Stimulated activated CD8-positive, alpha-beta memory T cell treated with anti-CD3 and anti-CD28 coated beads, Interleukin-4, amount 100 ng/mL, for 24 hours (primary cell): ENCODE measurements around the gene LRP11.
"Not testable (repeated sequence)": the region's sequence is repeated elsewhere in the genome, so short reads cannot be mapped to it uniquely, and the experiment has no call there.

ENCODE experiments used
- DNase-seq: peaks from one replicate; pipeline ENCODE4 v3.0.0-alpha.2; 2020; ENCODE audit warnings: low read depth

LRP11 gene

DNA sequence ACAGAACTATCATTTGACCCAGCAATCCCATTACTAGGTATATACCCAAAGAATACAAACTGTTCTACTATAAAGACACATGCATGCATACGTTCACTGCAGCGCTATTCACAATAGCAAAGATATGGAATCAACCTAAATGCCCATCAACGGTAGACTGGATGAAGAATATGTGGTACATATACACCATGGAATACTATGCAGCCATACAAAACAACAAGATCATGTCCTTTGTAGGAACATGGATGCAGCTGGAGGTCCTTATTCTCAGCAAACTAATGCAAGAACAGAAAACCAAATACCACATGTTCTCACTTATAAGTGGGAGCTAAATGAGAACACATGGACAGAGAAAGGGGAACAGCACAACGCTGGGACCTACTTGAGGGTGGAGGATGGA, 15.8 kb downstream of the LRP11 start:
- DNase-seq: not testable (repeated sequence)

- no peak for DNase-seq
Observed at GRCh38 chr6:149847939-149848267, 16.3 kb downstream of the LRP11 start.

DNA sequence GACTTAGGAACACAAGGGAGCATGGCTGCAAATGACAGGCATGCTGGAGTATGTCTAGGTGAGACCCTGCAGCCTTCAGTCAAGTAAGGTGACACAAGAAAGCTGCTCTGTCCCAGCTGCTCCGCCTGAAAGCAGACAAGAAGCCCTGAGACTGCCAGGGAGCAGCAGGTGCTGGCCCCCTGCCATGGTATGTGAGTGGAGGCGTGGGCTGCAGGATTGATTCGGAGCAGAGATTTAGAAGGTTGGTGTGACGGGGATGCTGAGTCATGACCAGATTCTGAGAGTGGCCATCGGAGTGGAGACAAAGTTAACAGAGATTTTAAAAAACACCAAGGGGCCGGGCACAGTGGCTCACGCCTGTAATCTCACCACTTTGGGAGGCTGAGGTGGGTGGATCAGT, 17.8 kb downstream of the LRP11 start:
- DNase-seq: no peak

DNA sequence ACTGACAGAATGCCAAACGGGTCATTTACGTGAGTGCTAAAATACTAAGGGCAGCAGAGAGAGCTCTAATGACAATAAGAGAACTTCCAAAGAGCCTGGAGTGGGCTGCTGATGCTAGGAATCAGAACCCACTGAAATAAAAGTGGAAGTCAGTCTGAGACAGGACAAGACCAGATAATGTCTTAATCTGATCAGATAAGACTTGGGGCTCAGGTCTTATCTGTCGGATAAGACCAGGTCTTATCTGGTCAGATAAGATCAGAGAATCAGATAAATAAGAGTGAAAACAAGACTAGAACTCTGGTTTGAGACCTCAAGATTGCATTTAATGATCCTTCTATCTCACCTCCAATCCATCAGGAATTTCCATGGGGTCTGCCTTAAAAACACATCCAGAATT, 18.6 kb downstream of the LRP11 start:
- no peak for DNase-seq

DNA sequence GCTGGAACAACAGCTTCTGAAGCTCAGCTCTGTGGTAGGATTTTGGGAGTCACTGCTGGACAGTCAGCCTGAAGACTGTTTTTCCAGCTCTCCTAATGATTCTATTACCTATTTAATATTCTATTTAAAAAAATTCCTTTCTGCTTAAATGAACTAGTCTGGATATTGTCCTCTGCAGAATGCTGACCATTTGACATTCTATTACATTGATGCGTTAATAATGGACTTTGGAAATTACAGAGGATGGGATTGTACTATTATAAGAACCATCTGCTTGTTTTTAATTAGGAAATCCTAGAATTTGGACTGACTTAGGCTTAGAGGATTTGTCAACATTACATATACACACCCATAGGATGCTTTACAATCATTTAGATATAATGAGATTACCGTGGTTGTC, 19.7 kb downstream of the LRP11 start:
- DNase-seq: no peak

GRCh38 chr6:149844036-149844435, 20.1 kb downstream of the LRP11 start:
- not testable (repeated sequence) for DNase-seq

DNA sequence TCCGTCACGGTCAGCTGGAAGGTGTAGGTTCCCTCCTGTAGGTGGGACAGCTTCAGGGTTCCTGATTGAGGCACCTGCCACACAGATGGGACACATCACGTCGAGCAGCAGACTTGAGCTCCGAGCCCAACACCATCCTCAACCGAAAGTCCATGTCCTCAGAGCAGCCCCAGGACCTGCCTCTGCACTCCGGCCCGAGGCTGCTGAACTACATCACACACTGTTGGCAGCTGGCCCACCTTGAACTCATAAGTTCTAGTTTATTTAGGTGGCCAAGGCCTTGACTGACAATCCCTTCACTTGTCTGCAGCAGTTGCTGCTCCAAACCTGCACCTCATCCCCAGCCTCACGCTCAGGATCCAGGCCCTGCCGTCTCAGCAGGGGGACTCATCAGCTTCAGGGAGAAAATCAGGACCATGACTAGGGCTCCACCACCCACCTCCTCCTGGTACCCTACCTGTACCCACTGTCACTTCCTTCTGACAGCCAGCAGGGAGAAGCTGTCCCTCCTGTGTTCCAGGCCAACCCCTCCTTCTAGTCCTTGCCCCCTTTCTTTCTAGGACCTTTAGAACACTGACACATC, 21.0 kb downstream of the LRP11 start:
- DNase-seq: no peak

DNA sequence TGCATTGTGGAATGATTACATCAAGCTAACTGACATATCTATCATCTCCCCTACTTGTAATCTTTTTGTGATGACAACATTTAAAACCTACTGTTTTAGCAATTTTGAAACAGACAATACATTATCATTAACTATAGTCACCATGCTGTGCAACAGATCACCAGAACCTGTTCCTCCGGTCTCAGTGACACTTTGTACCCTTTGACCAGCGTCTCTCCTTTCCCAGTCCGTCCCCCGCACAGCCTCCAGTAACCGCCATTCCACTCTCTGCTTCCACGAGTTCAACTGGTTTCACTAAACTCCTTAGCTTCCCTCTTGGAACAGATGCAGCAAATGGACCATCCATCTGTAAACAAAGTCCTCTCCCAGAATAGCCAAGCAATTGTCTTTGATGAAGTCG, 21.8 kb downstream of the LRP11 start:
- DNase-seq: no peak

DNA sequence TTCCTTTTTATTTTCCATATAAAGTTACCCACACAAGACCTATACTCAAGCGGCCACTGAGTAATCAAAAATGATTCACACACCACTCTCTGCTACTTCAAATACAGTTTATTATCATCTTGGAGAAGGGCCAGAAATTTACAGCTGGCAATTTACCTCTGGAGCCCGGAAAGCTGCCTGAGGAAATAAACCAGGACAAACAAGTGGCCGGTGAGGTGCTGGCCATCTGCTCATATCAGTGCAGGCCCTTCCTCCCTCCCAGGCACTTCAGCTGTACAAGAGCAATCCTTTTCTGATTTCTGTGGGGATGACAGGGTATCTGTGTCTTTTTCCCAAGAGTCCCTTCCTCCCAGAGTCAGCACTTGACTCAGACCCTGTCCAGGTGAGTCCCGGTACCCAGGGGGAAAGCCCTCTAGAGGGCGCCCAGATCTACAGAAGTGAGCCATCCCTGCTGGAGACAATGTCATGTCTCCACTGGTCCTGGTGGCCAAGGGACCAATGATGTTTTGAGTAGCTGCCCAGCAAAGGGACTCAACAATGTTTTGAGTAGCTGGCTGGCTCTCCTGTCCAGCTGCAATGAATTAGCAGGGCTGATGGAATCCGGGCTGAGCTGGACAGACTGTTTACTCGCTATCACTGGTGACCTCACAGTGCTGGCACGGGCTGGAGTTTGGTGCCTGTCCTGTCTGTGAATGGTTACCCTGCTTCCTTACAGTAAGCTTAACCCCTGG, 23.6 kb downstream of the LRP11 start:
- peak; percentile 22 for DNase-seq

- peak; percentile 44 for DNase-seq
Observed at GRCh38 chr6:149834513-149835481, 29.4 kb downstream of the LRP11 start.

DNA sequence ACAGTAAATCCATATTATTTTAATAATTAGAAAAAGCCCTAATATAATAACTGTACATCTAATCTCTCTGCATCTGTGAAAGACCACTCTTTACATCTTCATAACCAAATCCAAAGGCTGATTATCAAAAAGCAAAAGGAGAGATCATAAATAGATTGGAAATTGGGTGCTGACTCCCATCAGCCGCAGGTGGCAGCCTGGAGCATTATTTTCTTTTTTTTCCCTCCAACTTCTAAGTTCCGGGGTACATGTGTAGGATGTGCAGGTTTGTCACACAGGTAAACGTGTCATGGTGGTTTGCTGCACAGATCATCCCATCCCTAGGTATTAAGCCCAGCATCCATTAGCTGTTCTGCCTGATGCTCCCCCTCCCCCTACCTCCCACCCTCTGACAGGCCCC, 30.5 kb downstream of the LRP11 start:
- DNase-seq: no peak

GRCh38 chr6:149831308-149831820, 32.8 kb downstream of the LRP11 start:
- DNase-seq: no peak

- DNase-seq: no peak
Observed at GRCh38 chr6:149830731-149831307, 33.3 kb downstream of the LRP11 start.

- no peak for DNase-seq
Observed at GRCh38 chr6:149825292-149825691, 38.9 kb downstream of the LRP11 start.

- DNase-seq: no peak
Observed at GRCh38 chr6:149823013-149823412, 41.1 kb downstream of the LRP11 start.

DNA sequence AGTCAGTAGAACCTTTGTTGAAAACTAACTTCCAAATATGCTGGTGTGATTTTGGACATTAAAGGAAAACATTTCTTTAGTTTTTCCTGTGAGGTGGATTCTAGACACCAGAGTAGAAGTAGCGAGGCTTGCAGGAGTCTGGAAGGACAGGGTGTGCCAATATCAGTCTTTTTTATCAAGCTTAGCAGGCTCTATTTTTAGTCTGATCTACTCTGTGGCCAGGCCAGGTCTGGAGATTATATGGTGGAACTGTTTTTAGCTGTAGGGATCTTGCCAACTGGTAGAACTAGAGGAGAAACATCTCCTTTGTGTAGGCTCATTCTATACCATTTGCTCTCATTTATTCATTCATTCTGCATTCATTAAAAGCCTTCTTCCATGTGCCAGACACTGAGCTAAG, 42.7 kb downstream of the LRP11 start:
- DNase-seq: no peak

- no peak for DNase-seq
Observed at GRCh38 chr6:149820506-149820905, 43.7 kb downstream of the LRP11 start.

DNA sequence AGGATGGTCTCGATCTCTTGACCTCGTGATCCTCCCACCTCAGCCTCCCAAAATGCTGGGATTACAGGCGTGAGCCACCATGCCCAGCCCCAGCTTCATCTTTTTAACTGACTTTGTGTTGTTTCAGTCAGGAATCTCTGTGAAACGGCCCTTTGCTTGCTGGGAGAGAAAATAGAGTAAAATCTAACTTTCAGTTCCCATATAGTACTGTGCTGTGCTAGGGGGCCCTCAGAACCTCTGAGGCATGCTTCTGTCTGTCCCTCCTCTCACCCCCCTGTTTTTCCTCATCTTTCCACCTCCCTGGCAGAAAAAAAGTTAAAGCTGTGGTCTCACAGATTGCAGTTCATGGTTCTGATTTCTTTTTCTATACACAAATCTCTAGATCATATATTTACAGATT, 48.4 kb downstream of the LRP11 start:
- no peak for DNase-seq

GRCh38 chr6:149813351-149813750, 50.8 kb downstream of the LRP11 start:
- DNase-seq: no peak

GRCh38 chr6:149809798-149810197, 54.4 kb downstream of the LRP11 start:
- no peak for DNase-seq

GRCh38 chr6:149806127-149806526, 58.0 kb downstream of the LRP11 start:
- no peak for DNase-seq

DNA sequence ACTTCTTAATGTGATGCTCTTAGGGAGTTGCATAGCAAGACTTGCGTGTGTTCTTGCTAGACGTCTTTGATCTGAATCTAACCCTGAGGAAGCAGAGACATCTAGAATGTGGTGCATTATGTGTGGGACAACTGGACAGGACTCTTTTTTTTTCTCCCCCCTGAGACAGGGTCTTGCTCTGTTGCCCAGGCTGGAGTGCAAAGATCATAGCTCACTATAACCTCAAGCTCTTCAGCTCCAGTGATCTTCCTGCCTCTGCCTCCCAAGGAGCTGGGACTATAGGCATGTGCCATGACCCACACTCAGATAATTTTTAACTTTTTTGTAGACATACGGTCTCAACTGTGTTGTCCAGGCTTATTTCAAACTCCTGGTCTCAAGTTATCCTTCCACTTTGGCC, 80.6 kb downstream of the LRP11 start:
- DNase-seq: no peak
